HepG2 (cell line): ENCODE results near the gene PCDHA9. TPM values are rescaled to one million over a fixed set of nuclear protein-coding genes. Genes with fewer than 3 reads are reported as not detected.

Source experiments
- ATF7 ChIP-seq, 2 experiments: fragments of 450-650 bp in 1 of 2; sonication (generic) in 1 of 2; formaldehyde crosslinking in 1 of 2; IDR thresholded peaks; 2 replicates each; pipeline versions ENCODE4 v1.4.0 to v1.6.1; 2016 to 2020; ENCODE audit warnings: antibody characterized with exemption in 1 of 2, mild to moderate bottlenecking in 1 of 2, missing genetic modification reagents in 1 of 2
- NONO ChIP-seq, 2 experiments: fragments of 450-650 bp in 1 of 2; sonication (generic) in 1 of 2; formaldehyde crosslinking in 1 of 2; IDR thresholded peaks in 1 of 2; conservative IDR thresholded peaks in 1 of 2; 2 replicates each; pipeline versions ENCODE4 v1.6.1 to v1.8.0; 2017 to 2022; ENCODE audit warnings: mild to moderate bottlenecking in 1 of 2, missing genetic modification reagents in 1 of 2, moderate library complexity in 1 of 2
- NPAS2 ChIP-seq: sonication (generic); formaldehyde crosslinking; IDR thresholded peaks from 2 replicates; pipeline ENCODE4 v1.8.0; 2022; ENCODE audit warnings: mild to moderate bottlenecking, missing genetic modification reagents, borderline replicate concordance
- RBM22 ChIP-seq: fragments of 200-400 bp; formaldehyde crosslinking; optimal IDR thresholded peaks from 2 replicates; pipeline ENCODE3; 2017; ENCODE audit warnings: mild to moderate bottlenecking, low read length, moderate library complexity
- TARDBP ChIP-seq: sonication (generic); formaldehyde crosslinking; IDR thresholded peaks from 2 replicates; pipeline ENCODE4 v1.8.0; 2022; ENCODE audit warnings: mild to moderate bottlenecking, missing genetic modification reagents
- YEATS2 ChIP-seq: sonication (generic); formaldehyde crosslinking; IDR thresholded peaks from 2 replicates; pipeline ENCODE4 v1.4.0; 2020; ENCODE audit warnings: missing genetic modification reagents, borderline replicate concordance
- ZMAT5 ChIP-seq: sonication (generic); formaldehyde crosslinking; IDR thresholded peaks from 2 replicates; pipeline ENCODE4 v1.5.0; 2020; ENCODE audit warnings: mild to moderate bottlenecking, low read depth, missing genetic modification reagents, borderline replicate concordance
- ZNF549 ChIP-seq: sonication (generic); formaldehyde crosslinking; IDR thresholded peaks from 2 replicates; pipeline ENCODE4 v1.5.0; 2020; ENCODE audit warnings: missing genetic modification reagents
- ZNF616 ChIP-seq: sonication (generic); formaldehyde crosslinking; IDR thresholded peaks from 2 replicates; pipeline ENCODE4 v1.5.0; 2020; ENCODE audit warnings: low read depth, mild to moderate bottlenecking, missing genetic modification reagents
- ZNF674 ChIP-seq: sonication (generic); formaldehyde crosslinking; IDR thresholded peaks from 2 replicates; pipeline ENCODE4 v1.5.0; 2020; ENCODE audit warnings: low read depth, mild to moderate bottlenecking, missing genetic modification reagents
- ZNF720 ChIP-seq: sonication (generic); formaldehyde crosslinking; IDR thresholded peaks from 2 replicates; pipeline ENCODE4 v1.4.0; 2020; ENCODE audit warnings: missing genetic modification reagents
- ZNF788 ChIP-seq: sonication (generic); formaldehyde crosslinking; IDR thresholded peaks from 2 replicates; pipeline ENCODE4 v1.5.0; 2020; ENCODE audit warnings: mild to moderate bottlenecking, missing genetic modification reagents, borderline replicate concordance
- ZSCAN25 ChIP-seq: sonication (generic); formaldehyde crosslinking; IDR thresholded peaks from 2 replicates; pipeline ENCODE4 v1.8.0; 2022; ENCODE audit warnings: mild to moderate bottlenecking, missing genetic modification reagents
- polyA plus RNA-seq, 8 experiments: library from polyadenylated mRNA; depleted of rRNA in 3 of 8; stranded (reverse) in 7 of 8; unstranded in 1 of 8; fragments of >200 nt; fragmentation: Illumina TruSeq in 4 of 8; extraction: Trizol in 4 of 8; gene quantifications; 2 replicates each; pipeline versions ENCODE4 v1.2.1 to v1.2.3, GENCODE V29; 2011 to 2016; ENCODE audit warnings: low read depth in 4 of 8, missing spikeins in 1 of 8, mixed read lengths in 1 of 8; ENCODE audit not compliant: insufficient read depth in 1 of 8
- total RNA-seq, 5 experiments: library from RNA; depleted of rRNA; stranded (reverse); fragments of >200 nt; fragmentation: Illumina TruSeq; extraction: Trizol; gene quantifications; 2 replicates each; pipeline ENCODE4 v1.2.3, GENCODE V29; 2016; ENCODE audit warnings: low read depth in 1 of 5
- TF ChIP-seq, protein P1 (sequence below): conservative IDR thresholded peaks from 2 replicates; pipeline ENCODE4 v1.6.1; 2018; ENCODE audit warnings: missing genetic modification reagents
- TF ChIP-seq, protein P2 (sequence below): fragments of 450-650 bp; IDR thresholded peaks from 2 replicates; pipeline ENCODE4 v1.6.1; 2017; ENCODE audit warnings: mild to moderate bottlenecking
- TF ChIP-seq, protein P3 (sequence below): sonication (generic); formaldehyde crosslinking; IDR thresholded peaks from 2 replicates; pipeline ENCODE4 v1.5.0; 2020; ENCODE audit warnings: mild to moderate bottlenecking, missing genetic modification reagents, borderline replicate concordance

Gene PCDHA9
- total and polyA plus RNA-seq, 2 of the 13 experiments (the other 11 are each of a cell fraction or from before 2014, with no cell fraction given) = 0.03 TPM; not detected in 1

GRCh38 chr5:140868721-140869554 lies 20.8 kb downstream of the PCDHA9 start, which contains the start of gene PCDHA11 (continued):
- TF ChIP-seq ZMAT5 (no peak), NPAS2 (CRISPR knock-in tag) (no peak), ZNF549 (CRISPR knock-in tag) (no peak), YEATS2 (CRISPR knock-in tag) (no peak), ZNF616 (CRISPR knock-in tag) (no peak), NONO (IDR thresholded peaks at IDR 0.05) (no peak), NONO (CRISPR knock-in tag; conservative IDR thresholded peaks at IDR 0.05) (no peak), RBM22 (no peak), ZNF720 (CRISPR knock-in tag) (no peak), TARDBP (CRISPR knock-in tag) (no peak), ATF7 (IDR thresholded peaks at IDR 0.05) (no peak), ATF7 (CRISPR knock-in tag; IDR thresholded peaks at IDR 0.05) (no peak), ZSCAN25 (CRISPR knock-in tag) (no peak), ZNF674 (CRISPR knock-in tag) (no peak), ZNF788 (CRISPR knock-in tag) (no peak)
- TF ChIP-seq, protein P1, sequence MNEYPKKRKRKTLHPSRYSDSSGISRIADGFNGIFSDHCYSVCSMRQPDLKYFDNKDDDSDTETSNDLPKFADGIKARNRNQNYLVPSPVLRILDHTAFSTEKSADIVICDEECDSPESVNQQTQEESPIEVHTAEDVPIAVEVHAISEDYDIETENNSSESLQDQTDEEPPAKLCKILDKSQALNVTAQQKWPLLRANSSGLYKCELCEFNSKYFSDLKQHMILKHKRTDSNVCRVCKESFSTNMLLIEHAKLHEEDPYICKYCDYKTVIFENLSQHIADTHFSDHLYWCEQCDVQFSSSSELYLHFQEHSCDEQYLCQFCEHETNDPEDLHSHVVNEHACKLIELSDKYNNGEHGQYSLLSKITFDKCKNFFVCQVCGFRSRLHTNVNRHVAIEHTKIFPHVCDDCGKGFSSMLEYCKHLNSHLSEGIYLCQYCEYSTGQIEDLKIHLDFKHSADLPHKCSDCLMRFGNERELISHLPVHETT (CRISPR knock-in tag) = no peak
- TF ChIP-seq, protein P2, sequence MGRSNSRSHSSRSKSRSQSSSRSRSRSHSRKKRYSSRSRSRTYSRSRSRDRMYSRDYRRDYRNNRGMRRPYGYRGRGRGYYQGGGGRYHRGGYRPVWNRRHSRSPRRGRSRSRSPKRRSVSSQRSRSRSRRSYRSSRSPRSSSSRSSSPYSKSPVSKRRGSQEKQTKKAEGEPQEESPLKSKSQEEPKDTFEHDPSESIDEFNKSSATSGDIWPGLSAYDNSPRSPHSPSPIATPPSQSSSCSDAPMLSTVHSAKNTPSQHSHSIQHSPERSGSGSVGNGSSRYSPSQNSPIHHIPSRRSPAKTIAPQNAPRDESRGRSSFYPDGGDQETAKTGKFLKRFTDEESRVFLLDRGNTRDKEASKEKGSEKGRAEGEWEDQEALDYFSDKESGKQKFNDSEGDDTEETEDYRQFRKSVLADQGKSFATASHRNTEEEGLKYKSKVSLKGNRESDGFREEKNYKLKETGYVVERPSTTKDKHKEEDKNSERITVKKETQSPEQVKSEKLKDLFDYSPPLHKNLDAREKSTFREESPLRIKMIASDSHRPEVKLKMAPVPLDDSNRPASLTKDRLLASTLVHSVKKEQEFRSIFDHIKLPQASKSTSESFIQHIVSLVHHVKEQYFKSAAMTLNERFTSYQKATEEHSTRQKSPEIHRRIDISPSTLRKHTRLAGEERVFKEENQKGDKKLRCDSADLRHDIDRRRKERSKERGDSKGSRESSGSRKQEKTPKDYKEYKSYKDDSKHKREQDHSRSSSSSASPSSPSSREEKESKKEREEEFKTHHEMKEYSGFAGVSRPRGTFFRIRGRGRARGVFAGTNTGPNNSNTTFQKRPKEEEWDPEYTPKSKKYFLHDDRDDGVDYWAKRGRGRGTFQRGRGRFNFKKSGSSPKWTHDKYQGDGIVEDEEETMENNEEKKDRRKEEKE = no peak
- TF ChIP-seq, protein P3, sequence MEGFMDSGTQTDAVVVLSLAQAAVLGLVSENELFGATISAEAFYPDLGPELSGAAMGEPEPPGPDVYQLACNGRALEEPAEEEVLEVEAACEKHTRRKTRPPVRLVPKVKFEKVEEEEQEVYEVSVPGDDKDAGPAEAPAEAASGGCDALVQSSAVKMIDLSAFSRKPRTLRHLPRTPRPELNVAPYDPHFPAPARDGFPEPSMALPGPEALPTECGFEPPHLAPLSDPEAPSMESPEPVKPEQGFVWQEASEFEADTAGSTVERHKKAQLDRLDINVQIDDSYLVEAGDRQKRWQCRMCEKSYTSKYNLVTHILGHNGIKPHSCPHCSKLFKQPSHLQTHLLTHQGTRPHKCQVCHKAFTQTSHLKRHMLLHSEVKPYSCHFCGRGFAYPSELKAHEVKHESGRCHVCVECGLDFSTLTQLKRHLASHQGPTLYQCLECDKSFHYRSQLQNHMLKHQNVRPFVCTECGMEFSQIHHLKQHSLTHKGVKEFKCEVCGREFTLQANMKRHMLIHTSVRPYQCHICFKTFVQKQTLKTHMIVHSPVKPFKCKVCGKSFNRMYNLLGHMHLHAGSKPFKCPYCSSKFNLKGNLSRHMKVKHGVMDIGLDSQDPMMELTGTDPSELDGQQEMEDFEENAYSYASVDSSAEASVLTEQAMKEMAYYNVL (CRISPR knock-in tag) = no peak
